Skeletal muscle satellite cell (primary cell): ENCODE results near the gene SLC26A5.

Experiments
- H3K27me3 ChIP-seq: 2 replicates; pipeline ENCODE4 v1.7.0; 2013; ENCODE audit warnings: low read length; ENCODE audit not compliant: control insufficient read depth, insufficient read depth
- H3K36me3 ChIP-seq: 2 replicates; pipeline ENCODE4 v1.7.0; 2013; ENCODE audit warnings: mild to moderate bottlenecking, control low read depth, low read length; ENCODE audit not compliant: insufficient read depth
- H3K4me1 ChIP-seq: 2 replicates; pipeline ENCODE4 v1.7.0; 2013; ENCODE audit warnings: low read length; ENCODE audit not compliant: control insufficient read depth, insufficient read depth
- H3K4me2 ChIP-seq: 2 replicates; pipeline ENCODE4 v1.7.0; 2013; ENCODE audit warnings: mild to moderate bottlenecking, low read length
- H3K4me3 ChIP-seq: 2 replicates; pipeline ENCODE4 v1.7.0; 2013; ENCODE audit warnings: low read length
- H3K9ac ChIP-seq: 2 replicates; pipeline ENCODE4 v1.7.0; 2013; ENCODE audit warnings: mild to moderate bottlenecking, low read depth, low read length, moderate library complexity
- H3K9me3 ChIP-seq: replicated peaks from 2 replicates; pipeline ENCODE4 v1.7.0; 2013; ENCODE audit warnings: mild to moderate bottlenecking, control low read depth, low read length

SLC26A5 gene

DNA sequence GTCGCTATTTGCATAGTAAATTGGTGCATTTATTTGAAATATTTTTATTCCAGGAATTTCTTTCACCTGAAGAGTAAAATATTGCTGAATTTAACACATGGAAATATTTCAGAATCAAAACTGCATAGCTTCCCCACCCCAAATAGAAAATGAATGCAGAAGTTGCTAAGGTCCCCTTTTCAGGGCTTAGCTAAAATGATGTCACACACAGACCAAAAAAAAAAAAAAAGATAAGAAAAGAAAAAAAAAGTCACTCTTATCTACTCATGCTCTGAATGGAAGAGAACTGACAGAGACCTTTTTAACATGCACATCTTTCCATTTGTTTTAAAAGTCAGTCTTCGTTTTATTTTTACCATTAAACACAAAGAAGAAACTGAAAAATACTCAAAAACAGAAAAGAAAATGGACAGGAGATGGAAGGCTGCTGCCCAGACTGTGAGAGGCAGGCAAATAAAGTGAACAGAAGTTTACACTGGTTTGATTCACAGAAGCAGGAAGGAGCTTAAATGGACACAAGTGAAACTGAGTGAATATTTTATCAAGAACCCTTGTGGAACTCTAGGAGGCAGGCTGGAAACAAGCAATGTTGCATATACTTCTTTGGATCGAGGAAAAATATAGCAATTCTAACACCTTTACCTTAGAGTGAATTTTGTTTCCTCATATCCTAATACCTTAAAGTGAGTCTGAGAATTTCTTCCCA lies 66.6 kb downstream of the SLC26A5 start:
- H3K27me3 ChIP-seq = peaks cover 19% of the 10 kb centered on the region
- H3K4me2 ChIP-seq = no peak overlapping the region
- no peaks in the 10 kb centered on the region for H3K4me1 ChIP-seq
- no peaks in the 10 kb centered on the region for H3K36me3 ChIP-seq
- no peak overlapping the region for H3K9ac ChIP-seq
- H3K9me3 ChIP-seq = no peaks in the 10 kb centered on the region
- H3K4me3 ChIP-seq = no peak overlapping the region

DNA sequence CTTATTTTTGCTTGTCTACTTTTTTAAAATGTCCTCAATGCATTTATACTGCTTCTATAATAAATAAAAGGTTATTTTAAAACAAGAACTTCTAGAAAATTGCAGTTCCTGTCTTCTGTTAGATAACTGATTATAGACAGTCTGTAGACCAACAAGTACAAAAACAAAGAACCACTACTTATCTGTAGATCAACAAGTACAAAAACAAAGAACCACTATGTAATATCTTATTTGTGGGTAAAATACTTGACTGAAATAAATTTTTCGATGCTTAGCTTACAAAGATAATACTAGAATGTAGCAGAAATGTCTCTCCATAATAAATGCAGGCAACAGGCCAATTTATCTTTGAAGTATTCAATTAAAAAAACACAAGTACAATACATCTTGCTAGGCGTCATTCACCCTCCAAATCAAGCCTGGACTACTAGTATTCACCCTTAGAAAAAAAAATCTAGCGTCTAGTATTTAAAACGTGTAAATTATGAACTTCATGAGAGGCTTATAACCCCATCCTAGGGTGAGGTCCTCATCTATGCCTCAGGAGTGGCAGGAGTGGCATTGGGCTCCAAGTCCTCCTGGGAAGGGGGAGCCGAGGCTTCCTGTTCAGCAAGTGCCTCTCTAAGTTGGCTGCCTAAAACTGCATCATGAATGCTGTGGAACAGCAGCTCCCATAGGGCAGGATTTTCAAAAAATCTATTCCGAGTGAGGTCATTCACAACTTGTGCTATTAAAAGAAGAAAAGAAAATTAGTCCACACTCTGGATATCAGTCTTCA lies 72.0 kb downstream of the SLC26A5 start:
- H3K9ac ChIP-seq = no peak overlapping the region
- H3K27me3 ChIP-seq = peaks cover 17% of the 10 kb centered on the region
- no peaks in the 10 kb centered on the region for H3K4me1 ChIP-seq
- no peak overlapping the region for H3K4me3 ChIP-seq
- H3K36me3 ChIP-seq = peaks cover 9% of the 10 kb centered on the region
- no peaks in the 10 kb centered on the region for H3K9me3 ChIP-seq
- no peak overlapping the region for H3K4me2 ChIP-seq

DNA sequence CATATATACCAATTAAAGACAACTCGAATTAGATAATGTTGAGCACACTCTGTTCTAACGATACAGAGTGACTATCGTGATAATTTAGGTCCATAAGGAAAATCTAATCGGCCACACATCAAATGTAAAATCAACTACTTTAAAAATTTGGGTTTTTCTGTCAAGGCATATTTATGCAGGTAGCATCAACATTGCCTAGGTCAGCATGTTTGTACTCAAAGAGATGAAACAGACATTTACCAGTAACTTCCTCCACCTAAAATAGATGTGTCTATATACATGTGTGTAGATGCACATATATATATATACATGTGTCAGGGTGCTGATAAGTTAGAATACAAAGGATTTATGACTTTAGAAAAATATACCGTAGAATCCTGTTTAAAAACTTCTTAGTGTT lies 76.6 kb downstream of the SLC26A5 start:
- no peaks in the 10 kb centered on the region for H3K4me1 ChIP-seq
- peaks cover 48% of the 10 kb centered on the region for H3K36me3 ChIP-seq
- no peak overlapping the region for H3K9ac ChIP-seq

DNA sequence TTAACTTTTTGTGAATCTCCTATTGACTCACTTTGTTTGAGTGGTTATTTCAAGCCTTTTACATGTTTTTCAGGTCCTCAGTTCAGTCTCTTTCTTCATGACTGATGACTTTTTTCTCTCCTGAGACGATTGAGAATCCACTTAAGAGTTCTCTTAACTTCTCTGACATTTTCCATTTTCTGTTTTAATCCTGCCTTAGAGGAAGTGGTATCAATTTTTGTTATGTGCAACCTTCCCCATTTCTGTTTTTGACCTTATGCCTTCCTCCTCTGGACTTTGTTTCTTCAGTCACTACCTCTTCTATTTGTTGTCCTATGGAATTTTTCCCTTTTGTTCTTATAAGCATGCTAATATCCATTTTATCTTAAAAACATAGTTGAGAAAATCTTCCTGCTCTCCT lies 96.2 kb downstream of the SLC26A5 start:
- H3K4me3 ChIP-seq = no peak overlapping the region
- no peak overlapping the region for H3K9ac ChIP-seq
- peak overlapping the region; percentile 78 for H3K4me2 ChIP-seq
- no peaks in the 10 kb centered on the region for H3K9me3 ChIP-seq
- H3K4me1 ChIP-seq = peaks cover 24% of the 10 kb centered on the region
- peaks cover 33% of the 10 kb centered on the region for H3K36me3 ChIP-seq
- no peaks in the 10 kb centered on the region for H3K27me3 ChIP-seq

More for the DNA sequence above, 76.6 kb downstream of the SLC26A5 start:
- Histone ChIP-seq H3K4me3 (no peak overlapping the region), H3K27me3 (no peaks in the 10 kb centered on the region), H3K4me2 (no peak overlapping the region), H3K9me3 (no peaks in the 10 kb centered on the region)

DNA sequence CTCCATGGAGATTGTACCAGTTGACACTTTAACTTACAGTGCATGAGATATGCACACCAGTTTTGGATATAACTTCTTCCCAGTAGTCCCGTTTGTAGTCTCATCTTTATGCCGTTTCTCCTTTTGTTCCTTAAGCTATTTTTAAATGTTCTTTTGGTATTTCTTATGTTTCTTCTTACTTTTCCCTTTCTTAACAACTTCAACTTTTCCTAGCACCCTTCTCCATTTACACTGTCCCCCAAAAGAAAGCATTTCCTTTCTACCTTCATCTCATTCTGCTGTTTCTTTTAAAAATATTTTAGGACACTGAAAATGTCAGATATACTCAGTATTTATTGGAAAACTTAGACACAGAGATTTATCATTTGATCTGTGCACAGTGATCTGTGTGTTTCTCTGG lies 97.0 kb downstream of the SLC26A5 start:
- Histone ChIP-seq H3K4me3 (peak overlapping the region; percentile 83), H3K4me1 (peaks cover 24% of the 10 kb centered on the region), H3K27me3 (no peaks in the 10 kb centered on the region), H3K9me3 (no peaks in the 10 kb centered on the region), H3K36me3 (peaks cover 24% of the 10 kb centered on the region), H3K9ac (peak overlapping the region; percentile 96), H3K4me2 (peak overlapping the region; percentile 78)

DNA sequence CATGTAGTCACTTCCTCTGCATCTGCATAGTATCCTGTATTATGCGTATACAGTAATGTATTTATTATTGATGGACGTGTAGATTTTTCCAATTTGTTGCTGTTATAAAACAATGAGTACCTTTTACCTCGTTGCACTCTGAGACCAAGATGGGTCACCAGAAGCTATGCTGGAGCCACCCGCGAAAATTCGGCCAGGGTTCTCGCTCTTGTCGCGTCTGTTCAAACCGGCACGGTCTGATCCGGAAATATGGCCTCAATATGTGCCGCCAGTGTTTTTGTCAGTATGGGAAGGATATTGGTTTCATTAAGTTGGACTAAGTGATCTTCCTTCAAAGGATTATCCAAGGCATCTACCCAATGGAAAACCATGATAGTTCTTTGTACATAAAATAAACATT lies 97.6 kb downstream of the SLC26A5 start:
- peaks cover 26% of the 10 kb centered on the region for H3K4me1 ChIP-seq

DNA sequence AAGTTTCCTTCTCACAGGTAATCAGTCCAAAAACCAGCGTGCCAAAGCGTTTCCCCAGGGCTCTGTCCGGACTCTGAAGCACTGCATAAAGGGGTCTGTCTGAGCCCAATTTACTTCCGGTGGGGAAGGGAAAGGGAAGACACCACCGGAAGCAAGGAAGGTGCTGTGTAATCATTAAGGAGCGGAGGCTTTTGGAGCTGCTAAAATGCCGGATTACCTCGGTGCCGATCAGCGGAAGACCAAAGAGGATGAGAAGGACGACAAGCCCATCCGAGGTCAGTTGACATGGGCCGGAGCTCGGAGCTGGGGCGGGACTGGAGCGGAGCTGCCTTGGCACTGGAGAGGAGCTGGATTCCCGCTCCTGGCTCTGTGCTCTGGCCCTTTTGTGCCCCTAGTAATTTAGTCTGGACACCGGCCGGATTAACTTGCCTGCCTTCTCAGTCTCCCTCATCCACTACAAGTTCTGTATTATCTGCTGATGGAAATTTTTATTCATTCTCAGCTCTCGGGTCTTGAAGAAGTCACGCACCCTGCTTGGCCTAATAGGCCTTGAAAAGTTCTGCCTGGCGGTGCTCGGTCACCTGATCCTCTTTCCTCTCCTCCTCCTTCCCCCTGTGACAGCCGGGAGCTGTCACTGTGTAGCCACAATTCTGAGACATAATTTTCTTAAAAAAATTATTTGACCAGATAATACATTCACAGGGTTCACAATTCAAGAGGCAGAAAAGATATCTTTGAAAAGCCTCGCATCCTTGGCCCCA lies 98.3 kb downstream of the SLC26A5 start, which contains the start of gene PSMC2:
Gene PSMC2, plus strand, starts transcription at position 137 of the 761 bp plus-strand sequence. Its CDS starts 69 bp downstream, at position 206.
- Histone ChIP-seq H3K36me3 (peaks cover 15% of the 10 kb centered on the region), H3K27me3 (no peaks in the 10 kb centered on the region), H3K4me1 (peaks cover 30% of the 10 kb centered on the region), H3K4me2 (peak within 1 kb of the TSS; percentile 78), H3K4me3 (peak within 1 kb of the TSS; percentile 83), H3K9ac (peak within 1 kb of the TSS; percentile 96), H3K9me3 (no peaks in the 10 kb centered on the region)

More for the DNA sequence above, 97.6 kb downstream of the SLC26A5 start:
- peaks cover 21% of the 10 kb centered on the region for H3K36me3 ChIP-seq
- H3K27me3 ChIP-seq = no peaks in the 10 kb centered on the region
- no peaks in the 10 kb centered on the region for H3K9me3 ChIP-seq
- H3K9ac ChIP-seq = peak overlapping the region; percentile 96
- peak overlapping the region; percentile 78 for H3K4me2 ChIP-seq
- peak overlapping the region; percentile 83 for H3K4me3 ChIP-seq

DNA sequence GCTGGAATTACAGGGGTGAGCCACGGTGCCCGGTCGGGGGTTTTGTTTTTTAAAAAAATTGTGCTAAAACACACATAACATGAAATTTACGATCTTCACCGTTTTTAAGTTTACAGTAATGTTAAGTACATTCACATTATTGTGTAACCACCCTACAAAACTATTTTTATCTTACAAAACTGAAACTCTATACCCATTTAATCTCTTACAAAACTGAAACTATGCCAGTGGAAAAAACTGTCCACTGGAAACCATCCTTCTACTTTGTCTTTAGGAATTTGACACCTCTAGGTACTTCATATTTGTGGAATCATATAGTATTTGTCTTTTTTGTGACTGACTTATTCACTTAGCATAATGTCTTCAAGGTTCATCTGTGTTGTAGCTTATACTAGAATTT lies 99.6 kb downstream of the SLC26A5 start:
- no peaks in the 10 kb centered on the region for H3K9me3 ChIP-seq
- peaks cover 30% of the 10 kb centered on the region for H3K4me1 ChIP-seq
- no peaks in the 10 kb centered on the region for H3K27me3 ChIP-seq
- no peak overlapping the region for H3K4me2 ChIP-seq
- no peak overlapping the region for H3K9ac ChIP-seq
- peaks cover 12% of the 10 kb centered on the region for H3K36me3 ChIP-seq
- no peak overlapping the region for H3K4me3 ChIP-seq

DNA sequence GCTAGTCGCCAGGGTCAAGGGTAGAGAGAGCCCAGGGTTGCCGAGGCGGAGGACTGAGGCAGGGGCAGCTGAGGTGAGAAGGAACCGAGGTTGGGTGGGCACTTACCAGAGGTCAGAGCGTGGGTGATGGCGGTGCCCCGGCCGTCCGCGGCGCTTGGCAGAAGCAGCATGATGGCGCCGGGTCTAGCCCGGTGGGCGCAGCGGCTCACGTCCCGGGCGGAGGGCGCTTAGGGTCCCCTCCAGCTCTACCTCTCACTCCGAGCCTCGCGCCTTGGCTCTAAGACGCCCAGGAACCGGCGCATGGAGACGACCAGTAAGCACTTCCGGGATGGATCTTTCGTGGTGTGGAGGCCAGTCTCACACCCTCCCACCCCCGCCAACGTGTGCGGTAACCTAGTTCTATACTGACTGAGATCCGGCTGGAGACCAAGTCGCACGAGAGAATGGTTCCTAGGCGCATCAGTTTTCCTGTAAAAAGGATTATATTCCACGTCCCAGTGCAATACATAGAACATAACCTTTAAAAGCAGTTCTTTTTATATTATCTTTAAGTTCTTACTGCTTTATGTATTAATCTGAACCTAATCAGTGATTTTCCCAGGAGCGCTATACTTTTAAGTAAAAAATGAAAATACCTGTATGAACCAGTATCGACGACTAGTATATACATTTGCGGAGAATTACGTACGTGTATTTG lies 101.4 kb downstream of the SLC26A5 start, which contains the start of gene DNAJC2:
Gene DNAJC2, minus strand, starts transcription at position 315 of the 697 bp plus-strand sequence. Its CDS starts 145 bp downstream, at position 170.
- H3K4me1 ChIP-seq = peaks cover 20% of the 10 kb centered on the region

DNA sequence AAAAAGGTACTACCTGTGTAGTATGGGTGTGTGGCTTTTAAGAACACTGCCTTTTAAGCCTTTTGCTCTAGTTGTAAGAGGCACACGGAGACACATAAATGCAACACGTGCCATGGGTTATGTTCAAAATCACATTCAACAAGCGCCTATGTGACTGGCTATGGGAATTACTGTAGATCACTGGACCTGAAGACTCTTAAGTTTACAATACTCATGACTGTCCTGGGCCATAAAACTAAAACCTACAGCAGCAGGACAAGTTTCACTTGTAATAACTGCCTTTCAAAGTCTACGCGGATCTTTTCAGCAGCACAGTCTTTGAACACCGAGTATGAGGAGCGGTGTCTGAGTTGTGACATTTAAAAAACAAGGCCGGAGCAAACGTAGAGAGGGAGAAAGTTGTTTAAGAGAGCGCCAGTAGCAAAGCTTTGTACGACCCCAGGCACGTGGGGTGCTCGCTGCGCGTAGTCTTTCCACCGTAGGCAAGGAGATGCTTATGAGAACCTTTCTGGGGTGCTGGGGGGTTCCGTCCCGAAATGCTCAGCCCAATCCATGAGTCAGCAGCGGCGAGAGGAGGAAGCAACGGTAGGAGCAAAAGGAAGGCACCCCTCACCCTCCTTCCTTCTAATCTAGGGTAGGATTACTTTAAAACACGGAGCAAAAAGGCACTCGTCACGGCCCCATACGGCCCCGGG lies 102.1 kb downstream of the SLC26A5 start:
- no peaks in the 10 kb centered on the region for H3K9me3 ChIP-seq
- peak overlapping the region; percentile 87 for H3K4me3 ChIP-seq
- H3K27me3 ChIP-seq = no peaks in the 10 kb centered on the region
- H3K4me2 ChIP-seq = peak overlapping the region; percentile 91
- peak overlapping the region; percentile 92 for H3K9ac ChIP-seq
- H3K4me1 ChIP-seq = peaks cover 13% of the 10 kb centered on the region
- peaks cover 20% of the 10 kb centered on the region for H3K36me3 ChIP-seq

More for the DNA sequence above, 101.4 kb downstream of the SLC26A5 start, which contains the start of gene DNAJC2:
- no peaks in the 10 kb centered on the region for H3K9me3 ChIP-seq
- H3K27me3 ChIP-seq = no peaks in the 10 kb centered on the region
- H3K4me3 ChIP-seq = peak within 1 kb of the TSS; percentile 87
- H3K4me2 ChIP-seq = peak within 1 kb of the TSS; percentile 91
- H3K9ac ChIP-seq = peak within 1 kb of the TSS; percentile 92
- peaks cover 20% of the 10 kb centered on the region for H3K36me3 ChIP-seq
